CD14-positive monocyte (primary cell): Measurements from ENCODE around the gene UBE2D3. TPM values are rescaled to one million over a fixed set of nuclear protein-coding genes. Genes with fewer than 3 reads are reported as not detected.

Source experiments
- DNase-seq, 3 donors: peaks; one replicate each; pipeline ENCODE4 v3.0.0-alpha.2; 2011 to 2022
- H2AFZ ChIP-seq: 2 replicates; pipeline ENCODE4 v1.6.0; 2012; ENCODE audit warnings: mild to moderate bottlenecking, low read depth, low read length, inconsistent platforms; ENCODE audit not compliant: insufficient read depth, poor library complexity, severe bottlenecking
- H3K27ac ChIP-seq, 2 donors: 1 replicate in 1 of 2; 2 replicates in 1 of 2; pipeline ENCODE4 v1.5.1; 2012 to 2013; ENCODE audit warnings: low read length in 2 of 2, control low read depth in 1 of 2, inconsistent platforms in 1 of 2, low read depth in 1 of 2, mild to moderate bottlenecking in 1 of 2
- H3K27me3 ChIP-seq, 2 donors: one replicate each; pipeline versions ENCODE4 v1.6.0 to v1.6.1; 2011 to 2013; ENCODE audit warnings: low read length in 2 of 2; ENCODE audit not compliant: control insufficient read depth in 2 of 2, insufficient read depth in 2 of 2
- H3K36me3 ChIP-seq, 2 donors: replicated peaks in 1 of 2; 1 replicate in 1 of 2; 2 replicates in 1 of 2; pipeline versions ENCODE4 v1.5.1 to v1.6.1; 2012 to 2013; ENCODE audit warnings: low read length in 2 of 2, control low read depth in 1 of 2, inconsistent platforms in 1 of 2, mild to moderate bottlenecking in 1 of 2; ENCODE audit not compliant: insufficient read depth in 2 of 2, control insufficient read depth in 1 of 2
- H3K4me1 ChIP-seq, 2 donors: 1 replicate in 1 of 2; 2 replicates in 1 of 2; pipeline versions ENCODE4 v1.5.1 to v1.6.1; 2012 to 2013; ENCODE audit warnings: low read length in 2 of 2, control low read depth in 1 of 2, inconsistent platforms in 1 of 2, mild to moderate bottlenecking in 1 of 2, moderate library complexity in 1 of 2; ENCODE audit not compliant: insufficient read depth in 2 of 2, control insufficient read depth in 1 of 2
- H3K4me2 ChIP-seq: replicated peaks from 2 replicates; pipeline ENCODE3; 2012; ENCODE audit warnings: low read length, moderate library complexity, mild to moderate bottlenecking; ENCODE audit not compliant: poor library complexity, severe bottlenecking; ENCODE audit errors: extremely low read depth
- H3K4me3 ChIP-seq, 3 experiments: fragments of 200-600 bp in 1 of 3; sonication (generic) in 1 of 3; replicated peaks in 1 of 3; 1 replicate in 2 of 3; 2 replicates in 1 of 3; pipeline ENCODE4 v1.5.1; 2011 to 2013; ENCODE audit warnings: low read length in 3 of 3, mild to moderate bottlenecking in 3 of 3, control low read depth in 2 of 3, low read depth in 2 of 3, inconsistent platforms in 1 of 3, moderate library complexity in 1 of 3
- H3K79me2 ChIP-seq: 2 replicates; pipeline ENCODE4 v1.6.0; 2012; ENCODE audit warnings: mild to moderate bottlenecking, control low read depth, inconsistent platforms, low read length, moderate library complexity; ENCODE audit not compliant: insufficient read depth
- H3K9ac ChIP-seq: 2 replicates; pipeline ENCODE4 v1.6.0; 2017; ENCODE audit warnings: low read length, mild to moderate bottlenecking; ENCODE audit not compliant: insufficient read depth, poor library complexity, severe bottlenecking
- H3K9me3 ChIP-seq, 2 donors: replicated peaks in 1 of 2; 1 replicate in 1 of 2; 2 replicates in 1 of 2; pipeline versions ENCODE4 v1.5.1 to v1.6.1; 2012 to 2013; ENCODE audit warnings: low read length in 2 of 2, control low read depth in 1 of 2; ENCODE audit not compliant: control insufficient read depth in 1 of 2, insufficient read depth in 1 of 2
- H4K20me1 ChIP-seq: 2 replicates; pipeline ENCODE4 v1.6.0; 2012; ENCODE audit warnings: mild to moderate bottlenecking, low read length, control low read depth, moderate library complexity; ENCODE audit not compliant: insufficient read depth
- H3K27ac Mint-ChIP-seq, 7 donors: one replicate each; pipeline ENCODE4 v1.8.0; 2020; ENCODE audit warnings: mild to moderate bottlenecking in 7 of 7, mixed read lengths in 7 of 7, moderate library complexity in 6 of 7, inconsistent platforms in 2 of 7
- H3K27me3 Mint-ChIP-seq, 3 donors: one replicate each; pipeline ENCODE4 v1.8.0; 2021 to 2022; ENCODE audit warnings: low read depth in 3 of 3, mild to moderate bottlenecking in 3 of 3, mixed read lengths in 3 of 3, moderate library complexity in 3 of 3, inconsistent platforms in 1 of 3
- H3K36me3 Mint-ChIP-seq, 2 donors: one replicate each; pipeline ENCODE4 v1.8.0; 2020; ENCODE audit warnings: mixed read lengths in 2 of 2, inconsistent platforms in 1 of 2, mild to moderate bottlenecking in 1 of 2
- H3K4me1 Mint-ChIP-seq: one replicate; pipeline ENCODE4 v1.8.0; 2020; ENCODE audit warnings: mild to moderate bottlenecking, mixed read lengths
- H3K4me3 Mint-ChIP-seq, 2 donors: one replicate each; pipeline ENCODE4 v1.8.0; 2020; ENCODE audit warnings: mild to moderate bottlenecking in 2 of 2, mixed read lengths in 2 of 2, moderate library complexity in 1 of 2
- H3K9me3 Mint-ChIP-seq, 7 donors: one replicate each; pipeline ENCODE4 v1.8.0; 2020 to 2022; ENCODE audit warnings: mixed read lengths in 7 of 7, mild to moderate bottlenecking in 6 of 7, moderate library complexity in 6 of 7, inconsistent platforms in 2 of 7
- WGBS: methylation state at CpG from one replicate; pipeline ENCODE4 v1.1.5; 2013; ENCODE audit warnings: missing lambda C conversion rate; ENCODE audit not compliant: insufficient coverage; 5-methylcytosine and 5-hydroxymethylcytosine counted together
- intact Hi-C, 2 donors: fragments of 100-400 bp; cut with micrococcal nuclease; formaldehyde crosslinking; loops; one replicate each; pipeline versions ENCODE4 v1.15.0 to v1.15.1; 2023
- polyA plus RNA-seq, 3 donors: library from polyadenylated mRNA; depleted of rRNA in 1 of 3; unstranded in 2 of 3; stranded (reverse) in 1 of 3; fragments of 300-500 nt in 2 of 3; fragments of >200 nt in 1 of 3; fragmentation: Illumina TruSeq in 2 of 3; gene quantifications; 1 replicate in 2 of 3; 2 replicates in 1 of 3; pipeline ENCODE4 v1.2.3, GENCODE V29; 2012 to 2021
- TF ChIP-seq, protein P1 (sequence below): fragments of 200-600 bp; IDR thresholded peaks from one replicate; pipeline ENCODE4 v1.8.0; 2022; ENCODE audit warnings: antibody characterized with exemption, mild to moderate bottlenecking

UBE2D3 gene
- polyA plus RNA-seq, 3 donors: 340 to 499 (median 457) TPM

DNA sequence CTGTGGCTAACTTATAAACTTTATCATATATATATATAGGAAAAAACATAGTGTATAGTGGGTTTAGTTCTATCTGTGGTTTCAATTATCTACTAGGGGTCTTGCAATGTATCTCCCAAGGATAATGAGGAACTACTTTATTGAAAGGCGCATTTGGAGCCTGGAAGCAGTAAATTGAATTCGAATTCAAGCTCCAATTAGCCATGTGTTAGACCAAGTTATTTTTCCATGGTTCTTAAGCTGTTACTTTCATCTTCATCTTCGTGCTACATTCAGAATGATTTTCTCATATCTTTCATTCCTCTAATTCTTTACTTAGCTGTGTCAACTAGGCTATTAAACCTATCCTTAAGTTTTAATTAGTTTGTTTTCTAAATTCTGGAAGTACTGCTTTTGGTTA is 39.4 kb downstream of the UBE2D3 start:
- no peak for DNase-seq

DNA sequence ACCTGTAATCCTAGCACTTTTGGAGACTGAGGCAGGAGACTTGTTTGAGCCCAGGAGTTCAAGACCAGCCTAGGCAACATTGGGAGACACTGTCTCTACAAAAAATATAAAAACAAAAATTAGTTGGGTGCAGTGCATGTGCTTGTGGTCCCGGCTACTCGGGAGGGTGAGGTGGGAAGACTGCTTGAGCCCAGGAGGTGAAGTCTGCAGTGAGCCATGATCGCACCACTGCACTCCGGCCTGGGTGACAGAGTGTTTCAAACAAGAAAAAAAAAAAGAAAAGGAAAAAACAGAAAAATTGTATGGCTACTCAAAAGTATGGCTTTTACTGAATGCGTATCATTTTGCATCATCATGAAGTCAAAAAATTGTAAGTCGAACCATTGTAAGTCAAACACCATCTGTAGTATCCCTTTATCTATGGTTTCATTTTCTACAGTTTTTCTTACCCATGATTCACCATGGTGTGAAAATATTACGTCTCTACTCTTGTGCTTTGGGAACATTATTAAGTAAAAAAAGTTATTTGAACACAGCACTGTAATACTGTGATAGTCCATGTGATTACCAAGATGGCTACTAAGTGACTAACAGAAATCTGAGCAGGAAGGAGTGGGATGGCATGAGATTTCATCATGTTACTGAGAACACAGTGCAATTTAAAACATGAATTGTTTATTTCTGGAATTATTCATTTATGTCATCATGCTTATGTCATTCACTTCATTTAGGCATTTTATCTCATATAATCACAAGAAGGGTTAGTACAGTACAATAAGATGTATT is 40.1 kb downstream of the UBE2D3 start:
- Histone ChIP-seq H3K27me3 (no peaks in the 10 kb centered on the region), H3K4me3 (no peak overlapping the region), H3K9ac (no peak overlapping the region), H3K27ac (no peak overlapping the region), H3K9me3 (no peaks in the 10 kb centered on the region), H3K36me3 (peaks cover 0 to under 1% of the 10 kb centered on the region in 2 donors), H3K79me2 (no peaks in the 10 kb centered on the region), H3K4me1 (peaks cover 4 to 13% of the 10 kb centered on the region in 2 donors), H4K20me1 (peaks cover 20% of the 10 kb centered on the region), H3K4me2 (no peak overlapping the region), H2AFZ (no peak overlapping the region)
- H3K27ac Mint-ChIP-seq: peak overlapping the region in 2 of 7 donors; percentile 40 to 67
- WGBS: 100% methylated on average over 1 of the region's 7 CpGs
- no peaks in the 10 kb centered on the region for H3K27me3 Mint-ChIP-seq
- peaks cover 0 to 2% (median 0%) of the 10 kb centered on the region in 7 donors for H3K9me3 Mint-ChIP-seq
- intact Hi-C loops: loop anchor here in 1 of 2 donors (10.0 kb wide), 1 partner anchor 52 kb away; no protein-coding TSS in a partner anchor
- H3K4me3 Mint-ChIP-seq: no peak overlapping the region
- peaks cover 2 to 7% of the 10 kb centered on the region in 2 donors for H3K36me3 Mint-ChIP-seq
- DNase-seq: peak; percentile 48 to 73 (median 57)
- TF ChIP-seq, protein P1, sequence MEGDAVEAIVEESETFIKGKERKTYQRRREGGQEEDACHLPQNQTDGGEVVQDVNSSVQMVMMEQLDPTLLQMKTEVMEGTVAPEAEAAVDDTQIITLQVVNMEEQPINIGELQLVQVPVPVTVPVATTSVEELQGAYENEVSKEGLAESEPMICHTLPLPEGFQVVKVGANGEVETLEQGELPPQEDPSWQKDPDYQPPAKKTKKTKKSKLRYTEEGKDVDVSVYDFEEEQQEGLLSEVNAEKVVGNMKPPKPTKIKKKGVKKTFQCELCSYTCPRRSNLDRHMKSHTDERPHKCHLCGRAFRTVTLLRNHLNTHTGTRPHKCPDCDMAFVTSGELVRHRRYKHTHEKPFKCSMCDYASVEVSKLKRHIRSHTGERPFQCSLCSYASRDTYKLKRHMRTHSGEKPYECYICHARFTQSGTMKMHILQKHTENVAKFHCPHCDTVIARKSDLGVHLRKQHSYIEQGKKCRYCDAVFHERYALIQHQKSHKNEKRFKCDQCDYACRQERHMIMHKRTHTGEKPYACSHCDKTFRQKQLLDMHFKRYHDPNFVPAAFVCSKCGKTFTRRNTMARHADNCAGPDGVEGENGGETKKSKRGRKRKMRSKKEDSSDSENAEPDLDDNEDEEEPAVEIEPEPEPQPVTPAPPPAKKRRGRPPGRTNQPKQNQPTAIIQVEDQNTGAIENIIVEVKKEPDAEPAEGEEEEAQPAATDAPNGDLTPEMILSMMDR: no peak
- peaks cover 18% of the 10 kb centered on the region for H3K4me1 Mint-ChIP-seq

More for the DNA sequence above, 39.4 kb downstream of the UBE2D3 start:
- H3K4me3 Mint-ChIP-seq: no peak overlapping the region
- no peaks in the 10 kb centered on the region for H3K79me2 ChIP-seq
- no peak overlapping the region for H3K4me3 ChIP-seq
- no peaks in the 10 kb centered on the region for H3K27me3 Mint-ChIP-seq
- WGBS: 100% methylated on average over 2 of the region's 3 CpGs
- peaks cover 26% of the 10 kb centered on the region for H4K20me1 ChIP-seq
- peaks cover 4 to 13% of the 10 kb centered on the region in 2 donors for H3K4me1 ChIP-seq
- no peak overlapping the region for H3K27ac Mint-ChIP-seq
- H3K9ac ChIP-seq: no peak overlapping the region
- no peak overlapping the region for H3K27ac ChIP-seq
- H3K27me3 ChIP-seq: no peaks in the 10 kb centered on the region
- H3K9me3 Mint-ChIP-seq: peaks cover 0 to 3% (median 0%) of the 10 kb centered on the region in 7 donors
- H3K36me3 Mint-ChIP-seq: peaks cover 2 to 10% of the 10 kb centered on the region in 2 donors
- TF ChIP-seq, protein P1: no peak
- H3K4me2 ChIP-seq: no peak overlapping the region
- peaks cover 19% of the 10 kb centered on the region for H3K4me1 Mint-ChIP-seq
- intact Hi-C loops: loop anchor here (2.0 to 10.0 kb wide), 2 partner anchors 27 to 53 kb away; partner anchors contain the start of gene MANBA (in 1 of the 2)
- H3K9me3 ChIP-seq: no peaks in the 10 kb centered on the region
- no peak overlapping the region for H2AFZ ChIP-seq
- peaks cover 0 to 7% of the 10 kb centered on the region in 2 donors for H3K36me3 ChIP-seq
